Measurements from ENCODE around the gene TRIM3.

DNA sequence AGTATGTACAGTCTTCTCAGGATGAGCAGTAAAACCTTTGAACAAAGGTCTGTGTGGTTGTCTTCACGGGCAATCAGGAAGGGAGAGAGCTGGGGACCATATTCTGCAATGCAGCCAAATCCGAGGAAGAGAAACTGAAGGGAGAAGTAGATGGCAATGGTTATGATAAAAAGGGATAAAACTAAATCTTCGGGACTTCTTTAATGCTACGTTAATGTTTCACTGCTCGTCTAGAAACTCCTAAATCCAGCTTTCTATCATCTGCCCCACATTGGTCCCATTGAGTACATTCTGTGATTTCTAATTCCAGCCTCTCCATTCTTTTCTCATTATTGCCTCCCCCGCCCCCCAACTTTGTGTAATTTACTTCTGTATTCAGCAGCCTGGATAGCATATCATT is 9.3 kb upstream of the TRIM3 start:
- TF ChIP-seq RARB (CRISPR knock-in tag; IDR thresholded peaks at IDR 0.05) (no peak), ZNF70 (CRISPR knock-in tag; IDR thresholded peaks at IDR 0.05) (no peak), CREB5 (CRISPR knock-in tag; IDR thresholded peaks at IDR 0.05; ENCODE audit: low read depth) (no peak), PPARA (CRISPR knock-in tag; IDR thresholded peaks at IDR 0.05; ENCODE audit: borderline replicate concordance) (no peak), ZFP30 (CRISPR knock-in tag; IDR thresholded peaks at IDR 0.05) (no peak), OSR1 (CRISPR knock-in tag; IDR thresholded peaks at IDR 0.05) (no peak)
- TF ChIP-seq, protein P1, sequence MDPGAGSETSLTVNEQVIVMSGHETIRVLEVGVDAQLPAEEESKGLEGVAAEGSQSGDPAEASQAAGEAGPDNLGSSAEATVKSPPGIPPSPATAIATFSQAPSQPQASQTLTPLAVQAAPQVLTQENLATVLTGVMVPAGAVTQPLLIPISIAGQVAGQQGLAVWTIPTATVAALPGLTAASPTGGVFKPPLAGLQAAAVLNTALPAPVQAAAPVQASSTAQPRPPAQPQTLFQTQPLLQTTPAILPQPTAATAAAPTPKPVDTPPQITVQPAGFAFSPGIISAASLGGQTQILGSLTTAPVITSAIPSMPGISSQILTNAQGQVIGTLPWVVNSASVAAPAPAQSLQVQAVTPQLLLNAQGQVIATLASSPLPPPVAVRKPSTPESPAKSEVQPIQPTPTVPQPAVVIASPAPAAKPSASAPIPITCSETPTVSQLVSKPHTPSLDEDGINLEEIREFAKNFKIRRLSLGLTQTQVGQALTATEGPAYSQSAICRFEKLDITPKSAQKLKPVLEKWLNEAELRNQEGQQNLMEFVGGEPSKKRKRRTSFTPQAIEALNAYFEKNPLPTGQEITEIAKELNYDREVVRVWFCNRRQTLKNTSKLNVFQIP (CRISPR knock-in tag; IDR thresholded peaks at IDR 0.05; ENCODE audit: borderline replicate concordance, low read depth), result no peak
- TF ChIP-seq, protein P2, sequence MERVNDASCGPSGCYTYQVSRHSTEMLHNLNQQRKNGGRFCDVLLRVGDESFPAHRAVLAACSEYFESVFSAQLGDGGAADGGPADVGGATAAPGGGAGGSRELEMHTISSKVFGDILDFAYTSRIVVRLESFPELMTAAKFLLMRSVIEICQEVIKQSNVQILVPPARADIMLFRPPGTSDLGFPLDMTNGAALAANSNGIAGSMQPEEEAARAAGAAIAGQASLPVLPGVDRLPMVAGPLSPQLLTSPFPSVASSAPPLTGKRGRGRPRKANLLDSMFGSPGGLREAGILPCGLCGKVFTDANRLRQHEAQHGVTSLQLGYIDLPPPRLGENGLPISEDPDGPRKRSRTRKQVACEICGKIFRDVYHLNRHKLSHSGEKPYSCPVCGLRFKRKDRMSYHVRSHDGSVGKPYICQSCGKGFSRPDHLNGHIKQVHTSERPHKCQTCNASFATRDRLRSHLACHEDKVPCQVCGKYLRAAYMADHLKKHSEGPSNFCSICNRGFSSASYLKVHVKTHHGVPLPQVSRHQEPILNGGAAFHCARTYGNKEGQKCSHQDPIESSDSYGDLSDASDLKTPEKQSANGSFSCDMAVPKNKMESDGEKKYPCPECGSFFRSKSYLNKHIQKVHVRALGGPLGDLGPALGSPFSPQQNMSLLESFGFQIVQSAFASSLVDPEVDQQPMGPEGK (CRISPR knock-in tag; IDR thresholded peaks at IDR 0.05; ENCODE audit: borderline replicate concordance), result no peak

Measured in SK-N-SH treated with all-trans-retinoic acid at 6 μM for 48 hours (cell line).